Measurements from ENCODE around the gene C9orf50.

C9orf50 gene

DNA sequence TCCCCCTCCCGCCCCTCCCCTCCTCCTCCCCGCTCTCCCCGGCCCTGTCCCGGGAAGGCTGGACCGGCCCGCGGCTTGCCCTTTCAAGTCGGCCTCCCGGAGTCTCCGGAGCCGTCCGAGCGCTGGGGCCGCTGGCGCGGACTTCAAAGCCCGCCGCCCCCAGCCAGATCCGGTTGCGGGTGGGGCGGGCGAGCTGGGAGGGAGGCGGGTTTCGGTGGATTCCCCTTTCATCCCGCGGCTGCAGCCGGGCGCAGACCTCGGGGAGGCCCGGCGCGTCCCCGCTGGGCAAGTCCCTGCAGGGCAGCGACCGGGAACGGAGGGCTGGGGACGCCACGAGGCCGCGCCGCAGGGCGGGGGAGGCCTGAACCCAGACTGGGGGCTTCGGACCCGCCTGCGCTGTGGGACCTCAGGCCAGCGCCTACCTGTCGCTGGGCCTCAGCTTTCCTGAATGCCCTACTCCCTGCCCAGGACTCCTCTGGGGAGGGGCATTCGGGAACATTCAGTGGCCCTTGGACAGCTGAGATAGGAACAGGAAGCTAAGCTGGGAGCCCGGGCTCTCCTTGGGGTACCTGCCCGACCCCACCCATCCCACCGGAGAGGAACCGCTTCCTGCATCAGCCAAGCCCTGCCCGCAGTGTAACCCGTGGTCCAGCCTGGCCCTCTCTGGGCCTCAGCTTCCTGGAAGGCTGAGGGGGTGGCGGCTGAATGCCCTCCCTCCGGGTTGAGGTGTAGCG lies 23.4 kb downstream of the C9orf50 start:
- Histone ChIP-seq H3K9ac (ENCODE audit: low read length) (no peak overlapping the region), H3K27ac (ENCODE audit: low read depth, low read length) (no peak overlapping the region), H3K79me2 (ENCODE audit: insufficient read depth, low read length) (no peaks in the 10 kb centered on the region), H3K9me2 (replicated peaks; ENCODE audit: insufficient read depth, low read length) (no peaks in the 10 kb centered on the region), H3K4me2 (ENCODE audit: low read depth, low read length, poor library complexity, severe bottlenecking) (no peak overlapping the region), H3K9me3 (ENCODE audit: insufficient read depth, low read length) (no peaks in the 10 kb centered on the region), H3K27me3 (ENCODE audit: low read length) (no peaks in the 10 kb centered on the region), H3K4me3 (ENCODE audit: insufficient read depth, low read length, poor library complexity, severe bottlenecking) (no peak overlapping the region), H4K20me1 (ENCODE audit: low read depth, low read length) (no peaks in the 10 kb centered on the region), H3K36me3 (ENCODE audit: low read length) (no peaks in the 10 kb centered on the region), H2AFZ (ENCODE audit: low read depth, low read length, severe bottlenecking) (no peak overlapping the region), H3F3A (ENCODE audit: insufficient read depth) (no peaks in the 10 kb centered on the region)
- TF ChIP-seq CTCF (IDR thresholded peaks at IDR 0.05; ENCODE audit: insufficient read depth, low read length, poor library complexity, severe bottlenecking) (no peak), EZH2phosphoT487 (conservative IDR thresholded peaks at IDR 0.05; ENCODE audit: low read length) (no peak)

DNA sequence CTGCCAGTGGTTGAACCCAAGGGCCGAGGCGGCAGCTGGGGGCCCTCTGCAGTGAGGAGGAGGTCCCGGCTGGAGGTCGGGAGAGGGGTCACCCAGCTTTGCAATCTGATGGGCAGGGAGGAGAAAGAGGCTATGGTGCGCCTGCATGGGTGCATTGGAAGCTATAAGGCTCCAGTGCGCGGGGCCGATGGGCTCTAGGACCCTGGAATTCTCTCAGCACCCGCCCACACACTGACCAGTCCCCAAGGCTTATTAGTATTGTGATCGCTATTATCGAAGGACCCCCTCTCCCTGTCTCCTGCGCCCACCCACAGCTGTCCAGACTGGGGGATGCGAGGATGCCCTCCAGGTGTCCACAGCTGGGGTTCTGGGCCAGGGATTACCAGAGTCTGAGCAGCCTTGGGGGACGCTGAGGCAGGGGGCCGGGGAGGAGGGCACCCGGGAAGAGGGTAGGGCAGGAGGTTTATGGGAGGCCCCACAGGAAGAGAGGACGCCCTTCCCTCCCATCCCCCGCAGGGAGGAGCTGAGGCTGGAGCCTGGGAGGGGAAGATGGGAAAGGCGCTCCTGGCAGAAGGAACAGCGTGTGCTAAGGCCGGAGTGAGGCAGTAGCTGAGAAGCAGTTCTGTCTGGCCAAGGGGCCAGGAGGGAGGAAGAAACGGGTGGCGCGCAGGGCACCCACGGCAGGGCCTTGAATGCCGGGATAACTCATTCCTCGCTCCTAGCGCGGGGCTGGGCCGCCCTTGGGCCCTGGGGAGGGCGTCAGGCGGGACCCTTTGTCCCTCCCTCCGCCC lies 24.2 kb downstream of the C9orf50 start:
- no peak overlapping the region for H3K4me2 ChIP-seq (ENCODE audit: low read depth, low read length, poor library complexity, severe bottlenecking)
- H3K36me3 ChIP-seq (ENCODE audit: low read length), result no peaks in the 10 kb centered on the region
- no peaks in the 10 kb centered on the region for H3F3A ChIP-seq (ENCODE audit: insufficient read depth)
- H3K9me2 ChIP-seq (replicated peaks; ENCODE audit: insufficient read depth, low read length), result no peaks in the 10 kb centered on the region
- no peaks in the 10 kb centered on the region for H3K9me3 ChIP-seq (ENCODE audit: insufficient read depth, low read length)
- no peak overlapping the region for H3K9ac ChIP-seq (ENCODE audit: low read length)
- H3K27ac ChIP-seq (ENCODE audit: low read depth, low read length), result no peak overlapping the region
- TF ChIP-seq CTCF (IDR thresholded peaks at IDR 0.05; ENCODE audit: insufficient read depth, low read length, poor library complexity, severe bottlenecking) (no peak), EZH2phosphoT487 (conservative IDR thresholded peaks at IDR 0.05; ENCODE audit: low read length) (no peak)
- no peak overlapping the region for H2AFZ ChIP-seq (ENCODE audit: low read depth, low read length, severe bottlenecking)
- no peaks in the 10 kb centered on the region for H3K79me2 ChIP-seq (ENCODE audit: insufficient read depth, low read length)
- H3K27me3 ChIP-seq (ENCODE audit: low read length), result no peaks in the 10 kb centered on the region
- H4K20me1 ChIP-seq (ENCODE audit: low read depth, low read length), result no peaks in the 10 kb centered on the region
- H3K4me3 ChIP-seq (ENCODE audit: insufficient read depth, low read length, poor library complexity, severe bottlenecking), result no peak overlapping the region

- Histone ChIP-seq H3F3A (ENCODE audit: insufficient read depth) (no peaks in the 10 kb centered on the region), H3K36me3 (ENCODE audit: low read length) (no peaks in the 10 kb centered on the region), H3K9me2 (replicated peaks; ENCODE audit: insufficient read depth, low read length) (no peaks in the 10 kb centered on the region), H3K9ac (ENCODE audit: low read length) (no peak overlapping the region), H3K79me2 (ENCODE audit: insufficient read depth, low read length) (no peaks in the 10 kb centered on the region), H3K9me3 (ENCODE audit: insufficient read depth, low read length) (no peaks in the 10 kb centered on the region), H4K20me1 (ENCODE audit: low read depth, low read length) (no peaks in the 10 kb centered on the region), H3K4me3 (ENCODE audit: insufficient read depth, low read length, poor library complexity, severe bottlenecking) (no peak overlapping the region), H2AFZ (ENCODE audit: low read depth, low read length, severe bottlenecking) (no peak overlapping the region), H3K27ac (ENCODE audit: low read depth, low read length) (no peak overlapping the region), H3K4me2 (ENCODE audit: low read depth, low read length, poor library complexity, severe bottlenecking) (no peak overlapping the region), H3K27me3 (ENCODE audit: low read length) (no peaks in the 10 kb centered on the region)
- TF ChIP-seq CTCF (IDR thresholded peaks at IDR 0.05; ENCODE audit: insufficient read depth, low read length, poor library complexity, severe bottlenecking), result no peak
These were observed 24.9 kb downstream of the C9orf50 start for GRCh38 chr9:129595903-129596540.

Data from SU-DHL-6 (cell line).